Gastroesophageal sphincter (tissue), 3 donors: ENCODE data around the gene TMEM214.

ENCODE experiments used
- EP300 ChIP-seq: sonication (generic); formaldehyde crosslinking; IDR thresholded peaks from one replicate; pipeline ENCODE4 v1.6.1; 2017; ENCODE audit warnings: antibody characterized with exemption, mild to moderate bottlenecking
- POLR2A ChIP-seq, 2 donors: fragments of 450-650 bp; IDR thresholded peaks; one replicate each; pipeline ENCODE4 v1.6.1; 2017; ENCODE audit warnings: antibody characterized with exemption in 2 of 2, mild to moderate bottlenecking in 2 of 2, moderate library complexity in 1 of 2
- POLR2AphosphoS5 ChIP-seq: sonication (generic); formaldehyde crosslinking; IDR thresholded peaks from one replicate; pipeline ENCODE4 v1.6.1; 2017; ENCODE audit warnings: antibody characterized with exemption
- TF ChIP-seq, protein P1 (sequence below), 4 experiments: fragments of 200-600 bp in 2 of 4; fragments of 450-650 bp in 2 of 4; sonication (generic) in 1 of 4; IDR thresholded peaks; one replicate each; pipeline ENCODE4 v1.5.1; 2017 to 2019; ENCODE audit warnings: antibody characterized with exemption in 4 of 4, mild to moderate bottlenecking in 2 of 4, moderate library complexity in 2 of 4

DNA sequence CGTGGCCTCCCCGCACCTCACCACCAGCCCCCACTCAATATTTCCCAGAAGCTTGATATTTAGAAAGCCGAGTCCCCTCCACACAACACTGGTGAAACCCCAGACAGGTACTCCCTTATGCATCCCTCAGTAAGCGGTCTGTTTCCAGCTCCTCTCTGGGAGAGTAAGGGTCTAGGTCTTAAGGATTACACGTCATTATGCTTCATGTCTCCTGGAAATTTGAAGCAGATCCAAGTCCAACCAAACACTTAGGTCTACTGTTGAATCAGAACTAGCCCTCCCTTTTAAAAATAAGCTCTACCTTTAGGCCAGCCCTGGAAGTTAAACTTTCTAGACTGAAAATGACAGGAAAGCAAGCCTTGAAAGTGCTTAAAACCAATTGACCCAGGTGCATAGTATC is 40.2 kb downstream of the TMEM214 start:
- TF ChIP-seq, protein P1, sequence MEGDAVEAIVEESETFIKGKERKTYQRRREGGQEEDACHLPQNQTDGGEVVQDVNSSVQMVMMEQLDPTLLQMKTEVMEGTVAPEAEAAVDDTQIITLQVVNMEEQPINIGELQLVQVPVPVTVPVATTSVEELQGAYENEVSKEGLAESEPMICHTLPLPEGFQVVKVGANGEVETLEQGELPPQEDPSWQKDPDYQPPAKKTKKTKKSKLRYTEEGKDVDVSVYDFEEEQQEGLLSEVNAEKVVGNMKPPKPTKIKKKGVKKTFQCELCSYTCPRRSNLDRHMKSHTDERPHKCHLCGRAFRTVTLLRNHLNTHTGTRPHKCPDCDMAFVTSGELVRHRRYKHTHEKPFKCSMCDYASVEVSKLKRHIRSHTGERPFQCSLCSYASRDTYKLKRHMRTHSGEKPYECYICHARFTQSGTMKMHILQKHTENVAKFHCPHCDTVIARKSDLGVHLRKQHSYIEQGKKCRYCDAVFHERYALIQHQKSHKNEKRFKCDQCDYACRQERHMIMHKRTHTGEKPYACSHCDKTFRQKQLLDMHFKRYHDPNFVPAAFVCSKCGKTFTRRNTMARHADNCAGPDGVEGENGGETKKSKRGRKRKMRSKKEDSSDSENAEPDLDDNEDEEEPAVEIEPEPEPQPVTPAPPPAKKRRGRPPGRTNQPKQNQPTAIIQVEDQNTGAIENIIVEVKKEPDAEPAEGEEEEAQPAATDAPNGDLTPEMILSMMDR (IDR thresholded peaks at IDR 0.05) = no peak
- TF ChIP-seq POLR2AphosphoS5 (no peak), POLR2A (IDR thresholded peaks at IDR 0.05) (no peak), EP300 (no peak)
